ENCODE data around the gene SLC25A52.

Gene SLC25A52

DNA sequence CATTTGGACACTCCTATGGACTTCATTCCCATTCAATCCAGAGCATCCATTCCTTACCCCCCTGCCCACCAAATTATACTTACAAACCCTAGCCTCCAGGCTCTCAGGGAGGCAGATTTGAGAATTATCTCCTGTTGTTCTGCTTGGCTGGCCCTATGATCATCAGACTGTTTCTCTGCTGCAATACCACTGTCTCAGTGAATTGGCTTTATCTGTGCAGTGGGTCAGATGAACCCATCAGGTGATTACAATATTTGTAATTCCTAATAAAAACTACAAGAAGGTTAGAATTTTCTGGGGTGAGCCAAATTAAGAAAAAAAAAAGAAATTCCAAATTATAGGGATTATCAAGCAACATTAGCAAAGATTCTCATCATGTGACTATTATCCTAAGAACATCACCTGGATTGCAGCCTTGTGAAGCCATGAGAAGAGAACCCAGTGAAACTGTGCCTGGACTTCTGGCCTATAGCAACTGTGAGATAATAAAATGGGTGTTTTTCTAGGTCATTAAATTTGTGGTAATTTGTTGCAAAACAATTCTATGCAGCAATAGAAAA lies 17.8 kb upstream of the SLC25A52 start:
- H2AFZ ChIP-seq, result no peak overlapping the region
- H3K4me3 ChIP-seq (ENCODE audit: low read depth, low read length), result no peak overlapping the region
- H3K27ac ChIP-seq, result no peak overlapping the region
- H3K4me1 ChIP-seq, result no peaks in the 10 kb centered on the region
- no peak overlapping the region for H3K9ac ChIP-seq
- peaks cover 2% of the 10 kb centered on the region for H3K9me3 ChIP-seq (ENCODE audit: control insufficient read depth, low read length)
- H3K4me2 ChIP-seq (ENCODE audit: low read length), result no peak overlapping the region
- no peaks in the 10 kb centered on the region for H3K79me2 ChIP-seq
- H3K36me3 ChIP-seq (ENCODE audit: control insufficient read depth, insufficient read depth, low read length), result no peaks in the 10 kb centered on the region
- TF ChIP-seq, protein P1, sequence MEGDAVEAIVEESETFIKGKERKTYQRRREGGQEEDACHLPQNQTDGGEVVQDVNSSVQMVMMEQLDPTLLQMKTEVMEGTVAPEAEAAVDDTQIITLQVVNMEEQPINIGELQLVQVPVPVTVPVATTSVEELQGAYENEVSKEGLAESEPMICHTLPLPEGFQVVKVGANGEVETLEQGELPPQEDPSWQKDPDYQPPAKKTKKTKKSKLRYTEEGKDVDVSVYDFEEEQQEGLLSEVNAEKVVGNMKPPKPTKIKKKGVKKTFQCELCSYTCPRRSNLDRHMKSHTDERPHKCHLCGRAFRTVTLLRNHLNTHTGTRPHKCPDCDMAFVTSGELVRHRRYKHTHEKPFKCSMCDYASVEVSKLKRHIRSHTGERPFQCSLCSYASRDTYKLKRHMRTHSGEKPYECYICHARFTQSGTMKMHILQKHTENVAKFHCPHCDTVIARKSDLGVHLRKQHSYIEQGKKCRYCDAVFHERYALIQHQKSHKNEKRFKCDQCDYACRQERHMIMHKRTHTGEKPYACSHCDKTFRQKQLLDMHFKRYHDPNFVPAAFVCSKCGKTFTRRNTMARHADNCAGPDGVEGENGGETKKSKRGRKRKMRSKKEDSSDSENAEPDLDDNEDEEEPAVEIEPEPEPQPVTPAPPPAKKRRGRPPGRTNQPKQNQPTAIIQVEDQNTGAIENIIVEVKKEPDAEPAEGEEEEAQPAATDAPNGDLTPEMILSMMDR (IDR thresholded peaks at IDR 0.05), result no peak
- no peaks in the 10 kb centered on the region for H3K27me3 ChIP-seq (ENCODE audit: control insufficient read depth, insufficient read depth, low read length)

DNA sequence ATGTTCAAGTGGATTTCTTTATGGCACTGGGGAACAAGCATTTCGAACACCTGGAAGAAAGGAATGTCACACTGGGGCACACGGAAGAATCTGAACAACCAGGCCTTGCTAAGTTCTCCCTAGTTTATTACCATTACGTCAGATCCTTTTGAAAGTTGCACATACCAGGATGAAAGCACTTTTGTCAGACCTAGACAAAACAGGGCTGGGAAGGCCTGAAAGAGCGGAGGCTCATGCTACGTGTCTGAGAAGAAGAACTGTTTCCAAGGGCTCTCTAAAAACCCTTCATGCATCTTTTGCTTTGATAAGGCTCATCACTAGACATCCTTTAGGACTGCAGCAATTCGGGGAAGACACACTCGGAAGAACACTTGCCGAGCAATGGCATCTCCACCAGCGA lies 15.4 kb upstream of the SLC25A52 start:
- no peaks in the 10 kb centered on the region for H3K36me3 ChIP-seq (ENCODE audit: control insufficient read depth, insufficient read depth, low read length)
- no peaks in the 10 kb centered on the region for H3K27me3 ChIP-seq (ENCODE audit: control insufficient read depth, insufficient read depth, low read length)
- H3K4me1 ChIP-seq, result no peaks in the 10 kb centered on the region
- no peaks in the 10 kb centered on the region for H3K79me2 ChIP-seq
- no peak overlapping the region for H3K4me3 ChIP-seq (ENCODE audit: low read depth, low read length)
- H3K4me2 ChIP-seq (ENCODE audit: low read length), result no peak overlapping the region
- H3K9me3 ChIP-seq (ENCODE audit: control insufficient read depth, low read length), result peaks cover 2% of the 10 kb centered on the region
- H3K9ac ChIP-seq, result no peak overlapping the region
- TF ChIP-seq, protein P1 (IDR thresholded peaks at IDR 0.05), result no peak
- H2AFZ ChIP-seq, result no peak overlapping the region
- no peak overlapping the region for H3K27ac ChIP-seq

DNA sequence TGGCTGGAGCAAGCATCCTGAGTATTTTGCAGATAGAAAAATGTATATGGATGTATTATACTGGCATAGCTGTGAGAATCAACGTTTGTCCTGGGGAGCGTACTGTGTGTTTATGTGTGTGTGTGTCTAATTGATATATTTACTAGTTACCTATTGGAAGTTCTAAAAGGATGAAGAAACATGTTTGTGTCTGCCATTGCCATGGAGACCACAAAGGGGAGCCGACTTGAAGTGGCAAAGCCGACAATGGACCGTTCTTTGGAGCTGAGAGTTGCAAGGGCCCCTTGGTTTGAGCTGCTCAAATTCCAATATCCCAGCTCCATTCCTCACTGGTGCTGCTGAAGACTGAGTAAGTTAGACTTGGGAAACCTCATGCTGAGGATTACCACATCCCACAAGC lies 14.3 kb upstream of the SLC25A52 start:
- TF ChIP-seq, protein P1 (IDR thresholded peaks at IDR 0.05), result no peak
- H3K9me3 ChIP-seq (ENCODE audit: control insufficient read depth, low read length), result peaks cover 2% of the 10 kb centered on the region
- H2AFZ ChIP-seq, result no peak overlapping the region
- no peaks in the 10 kb centered on the region for H3K36me3 ChIP-seq (ENCODE audit: control insufficient read depth, insufficient read depth, low read length)
- no peak overlapping the region for H3K27ac ChIP-seq
- H3K4me2 ChIP-seq (ENCODE audit: low read length), result no peak overlapping the region
- no peak overlapping the region for H3K9ac ChIP-seq
- H3K79me2 ChIP-seq, result no peaks in the 10 kb centered on the region
- no peaks in the 10 kb centered on the region for H3K4me1 ChIP-seq
- no peaks in the 10 kb centered on the region for H3K27me3 ChIP-seq (ENCODE audit: control insufficient read depth, insufficient read depth, low read length)
- H3K4me3 ChIP-seq (ENCODE audit: low read depth, low read length), result no peak overlapping the region

DNA sequence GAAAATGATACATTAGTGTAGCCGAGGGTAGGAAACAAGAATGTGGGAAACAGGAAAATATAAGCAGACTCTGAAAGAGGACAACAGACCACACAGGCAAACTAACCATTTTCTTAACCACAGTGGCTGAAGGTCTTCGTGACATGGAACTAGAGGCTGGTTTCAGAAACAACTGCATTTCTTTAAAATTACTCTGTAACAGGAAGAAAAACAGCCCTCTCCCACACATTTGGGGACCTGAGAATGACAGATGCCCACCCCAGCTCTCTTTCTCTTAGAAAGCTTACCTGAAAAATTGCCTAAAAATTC lies 13.8 kb upstream of the SLC25A52 start:
- Histone ChIP-seq H3K27ac (no peak overlapping the region), H3K4me3 (ENCODE audit: low read depth, low read length) (no peak overlapping the region), H3K36me3 (ENCODE audit: control insufficient read depth, insufficient read depth, low read length) (no peaks in the 10 kb centered on the region), H3K4me1 (no peaks in the 10 kb centered on the region), H3K4me2 (ENCODE audit: low read length) (no peak overlapping the region), H3K79me2 (no peaks in the 10 kb centered on the region), H3K27me3 (ENCODE audit: control insufficient read depth, insufficient read depth, low read length) (no peaks in the 10 kb centered on the region), H3K9ac (no peak overlapping the region), H2AFZ (no peak overlapping the region), H3K9me3 (ENCODE audit: control insufficient read depth, low read length) (peaks cover 2% of the 10 kb centered on the region)
- TF ChIP-seq, protein P1 (IDR thresholded peaks at IDR 0.05), result no peak

DNA sequence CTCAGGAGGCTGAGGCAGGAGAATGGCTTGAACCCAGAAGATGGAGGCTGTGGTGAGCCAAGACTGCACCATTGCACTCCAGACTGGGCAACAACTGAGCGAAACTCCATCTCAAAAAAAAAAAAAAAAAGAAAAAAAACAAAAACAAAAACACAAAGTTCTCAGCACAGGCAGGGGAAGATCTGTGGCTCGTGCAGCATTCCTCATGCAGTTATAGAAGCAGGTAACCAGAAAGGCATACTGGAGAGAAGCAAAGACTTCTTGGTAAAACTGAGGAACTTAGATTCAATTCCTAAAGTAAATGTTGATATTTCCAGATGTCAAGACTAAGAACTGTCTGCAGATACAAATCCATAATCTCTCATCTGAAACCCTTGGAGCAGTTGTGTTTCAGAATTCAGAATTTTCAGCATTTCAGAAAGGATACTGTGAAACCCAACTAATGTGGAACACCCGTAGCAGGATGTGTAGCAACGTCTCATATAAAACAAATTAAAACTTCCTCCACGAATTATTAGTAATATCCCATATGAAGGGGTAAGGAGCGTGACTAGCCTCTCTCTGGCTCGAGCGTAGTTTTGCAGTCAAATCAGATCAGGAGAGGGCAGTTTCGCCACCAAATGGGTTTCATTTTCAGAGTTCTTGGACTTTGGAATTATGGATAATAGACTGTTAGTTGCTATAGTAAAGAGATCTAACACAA lies 13.2 kb upstream of the SLC25A52 start:
- Histone ChIP-seq H3K4me3 (ENCODE audit: low read depth, low read length) (no peak overlapping the region), H3K9ac (no peak overlapping the region), H3K79me2 (no peaks in the 10 kb centered on the region), H3K27me3 (ENCODE audit: control insufficient read depth, insufficient read depth, low read length) (no peaks in the 10 kb centered on the region), H3K4me1 (no peaks in the 10 kb centered on the region), H2AFZ (no peak overlapping the region), H3K36me3 (ENCODE audit: control insufficient read depth, insufficient read depth, low read length) (no peaks in the 10 kb centered on the region), H3K9me3 (ENCODE audit: control insufficient read depth, low read length) (no peaks in the 10 kb centered on the region), H3K27ac (no peak overlapping the region), H3K4me2 (ENCODE audit: low read length) (no peak overlapping the region)
- TF ChIP-seq, protein P1 (IDR thresholded peaks at IDR 0.05), result no peak
